Upper lobe of left lung (tissue), 6 donors: Measurements from ENCODE around the gene TTC28. TPM values are rescaled to one million over a fixed set of nuclear protein-coding genes. Genes with fewer than 3 reads are reported as not detected.
"Not testable (repeated sequence)": the region's sequence is repeated elsewhere in the genome, so short reads cannot be mapped to it uniquely, and the experiment has no call there.

Source experiments
- ATAC-seq, 2 donors: fragments of 200-7000 bp; cut with Tn5 transposase; one replicate each; pipeline ENCODE4 v1.9.1; 2022; ENCODE audit warnings: mild to moderate bottlenecking in 2 of 2, moderate library complexity in 2 of 2; ENCODE audit not compliant: low FRiP score in 2 of 2
- DNase-seq, 2 donors: peaks; one replicate each; pipeline ENCODE4 v3.0.0-alpha.2; 2019 to 2020
- H3K27ac ChIP-seq, 4 donors: fragments of 200-600 bp; sonication (generic); one replicate each; pipeline ENCODE4 v1.5.1; 2016 to 2019
- H3K27me3 ChIP-seq, 4 donors: fragments of 200-600 bp; sonication (generic); one replicate each; pipeline ENCODE4 v1.5.1; 2017 to 2019
- H3K36me3 ChIP-seq, 4 donors: fragments of 200-600 bp; sonication (generic); one replicate each; pipeline ENCODE4 v1.5.1; 2016 to 2019
- H3K4me1 ChIP-seq, 4 donors: fragments of 200-600 bp; sonication (generic); one replicate each; pipeline ENCODE4 v1.5.1; 2018 to 2019
- H3K4me3 ChIP-seq, 4 donors: fragments of 200-600 bp; sonication (generic); one replicate each; pipeline ENCODE4 v1.5.1; 2017 to 2019; ENCODE audit warnings: mild to moderate bottlenecking in 2 of 4, moderate library complexity in 1 of 4
- H3K9me3 ChIP-seq, 4 donors: fragments of 200-600 bp; sonication (generic); one replicate each; pipeline ENCODE4 v1.5.1; 2018 to 2019
- CTCF ChIP-seq, 6 experiments: fragments of 450-650 bp in 4 of 6; fragments of 200-600 bp in 2 of 6; sonication (generic) in 2 of 6; IDR thresholded peaks; one replicate each; pipeline ENCODE4 v1.5.1; 2016 to 2019; ENCODE audit warnings: antibody characterized with exemption in 6 of 6
- EP300 ChIP-seq, 4 donors: sonication (generic); formaldehyde crosslinking; IDR thresholded peaks; one replicate each; pipeline ENCODE4 v1.5.1; 2017; ENCODE audit warnings: antibody characterized with exemption in 4 of 4, control low read depth in 2 of 4
- POLR2A ChIP-seq, 4 donors: fragments of 450-650 bp; IDR thresholded peaks; one replicate each; pipeline ENCODE4 v1.5.1; 2016 to 2017; ENCODE audit warnings: antibody characterized with exemption in 4 of 4, mild to moderate bottlenecking in 2 of 4
- POLR2AphosphoS5 ChIP-seq, 2 donors: sonication (generic); formaldehyde crosslinking; IDR thresholded peaks; one replicate each; pipeline ENCODE4 v1.5.1; 2017; ENCODE audit warnings: antibody characterized with exemption in 2 of 2
- WGBS, 2 donors: methylation state at CpG; one replicate each; pipeline ENCODE4 v1.1.5; 2017 to 2018; 5-methylcytosine and 5-hydroxymethylcytosine counted together
- total RNA-seq, 6 donors: library from RNA; depleted of rRNA in 4 of 6; stranded (reverse); fragments of >200 nt in 4 of 6; gene quantifications; one replicate each; pipeline versions ENCODE4 v1.1.0 to v1.2.1, GENCODE V29; 2016 to 2021
- donor health status: DM: no; HTN: no; CAD: no; lungs with moderate emphysema.
- donor health status: DM: no; HTN: yes; CAD: no; lungs with severe emphysema.

The TTC28 gene
- total RNA-seq, 6 donors from 2014 or later: 30.1 to 69.4 (median 41.4) TPM

GRCh38 chr22:28680813-28681490 lies 1.3 kb upstream of the TTC28 start:
- peaks cover 0 to 24% (median 4%) of the 10 kb centered on the region in 4 donors for H3K4me1 ChIP-seq
- H3K27me3 ChIP-seq, H3K27ac ChIP-seq, ATAC-seq, H3K36me3 ChIP-seq, H3K4me3 ChIP-seq, H3K9me3 ChIP-seq: not testable (repeated sequence)
- DNase-seq: peak in 1 of 2 donors; percentile 38
- peak in 1 of 2 donors; percentile 28 for TF ChIP-seq POLR2AphosphoS5 (IDR thresholded peaks at IDR 0.05)
- peak in 1 of 4 donors; percentile 85 for TF ChIP-seq EP300 (IDR thresholded peaks at IDR 0.05)
- 66 to 80% methylated on average over 4 to 5 of the region's 5 CpGs for WGBS, 2 donors

- H3K9me3 ChIP-seq, ATAC-seq, H3K27me3 ChIP-seq, H3K36me3 ChIP-seq: not testable (repeated sequence)
- Histone ChIP-seq H3K27ac (peak overlapping the region; percentile 58 to 92 (median 82)), H3K4me3 (peak overlapping the region; percentile 69 to 91 (median 84)), H3K4me1 (peaks cover 0 to 28% (median 7%) of the 10 kb centered on the region in 4 donors)
- DNase-seq: peak in 1 of 2 donors; percentile 23
- WGBS, 2 donors: 17 to 28% methylated on average over 27 to 31 of the region's 58 CpGs
Measured at GRCh38 chr22:28678778-28679610, 646 bp downstream of the TTC28 start.

GRCh38 chr22:28678170-28678569 lies 1.5 kb downstream of the TTC28 start:
- peak overlapping the region in 1 of 4 donors; percentile 90 for H3K4me3 ChIP-seq
- H3K27me3 ChIP-seq, DNase-seq, H3K27ac ChIP-seq, ATAC-seq, H3K36me3 ChIP-seq, H3K9me3 ChIP-seq: not testable (repeated sequence)
- H3K4me1 ChIP-seq: peaks cover 0 to 31% (median 7%) of the 10 kb centered on the region in 4 donors
- WGBS, 2 donors: 82 to 87% methylated on average over 7 of the region's 7 CpGs

GRCh38 chr22:28674121-28674563 lies 5.5 kb downstream of the TTC28 start:
- ATAC-seq: no peak
- no peak overlapping the region for H3K27ac ChIP-seq
- 52 to 67% methylated on average over 3 of the region's 3 CpGs for WGBS, 2 donors
- no peak overlapping the region for H3K4me3 ChIP-seq
- H3K9me3 ChIP-seq: no peaks in the 10 kb centered on the region
- no peak for DNase-seq
- H3K4me1 ChIP-seq: peaks cover 0 to 20% (median 3%) of the 10 kb centered on the region in 4 donors
- no peaks in the 10 kb centered on the region for H3K27me3 ChIP-seq
- H3K36me3 ChIP-seq: no peaks in the 10 kb centered on the region
- TF ChIP-seq POLR2A (IDR thresholded peaks at IDR 0.05) (no peak), CTCF (IDR thresholded peaks at IDR 0.05) (no peak), POLR2AphosphoS5 (IDR thresholded peaks at IDR 0.05) (no peak), EP300 (IDR thresholded peaks at IDR 0.05) (no peak)

GRCh38 chr22:28670756-28671155 lies 8.9 kb downstream of the TTC28 start:
- Histone ChIP-seq H3K4me3 (no peak overlapping the region), H3K36me3 (no peaks in the 10 kb centered on the region), H3K9me3 (no peaks in the 10 kb centered on the region), H3K27ac (no peak overlapping the region), H3K27me3 (no peaks in the 10 kb centered on the region), H3K4me1 (peaks cover 0 to 7% (median 3%) of the 10 kb centered on the region in 4 donors)
- DNase-seq (no peak), ATAC-seq (no peak)
- TF ChIP-seq POLR2AphosphoS5 (IDR thresholded peaks at IDR 0.05) (no peak), CTCF (IDR thresholded peaks at IDR 0.05) (no peak), EP300 (IDR thresholded peaks at IDR 0.05) (no peak), POLR2A (IDR thresholded peaks at IDR 0.05) (no peak)
- WGBS, 2 donors: 88 to 89% methylated on average over 3 of the region's 3 CpGs

- Histone ChIP-seq H3K27me3 (no peaks in the 10 kb centered on the region), H3K4me3 (no peak overlapping the region), H3K9me3 (no peaks in the 10 kb centered on the region), H3K36me3 (no peaks in the 10 kb centered on the region), H3K27ac (no peak overlapping the region), H3K4me1 (peaks cover 0 to 7% (median 3%) of the 10 kb centered on the region in 4 donors)
- TF ChIP-seq POLR2AphosphoS5 (IDR thresholded peaks at IDR 0.05): no peak
- no peak for TF ChIP-seq CTCF (IDR thresholded peaks at IDR 0.05)
- TF ChIP-seq EP300 (IDR thresholded peaks at IDR 0.05): no peak
- no peak for TF ChIP-seq POLR2A (IDR thresholded peaks at IDR 0.05)
- DNase-seq (no peak), ATAC-seq (no peak)
- 77 to 81% methylated on average over 4 of the region's 4 CpGs for WGBS, 2 donors
Measured at GRCh38 chr22:28670161-28670560, 9.5 kb downstream of the TTC28 start.
